ENCODE data around the gene MAD1L1.
A peak's percentile ranks its signal among the peaks of the same experiment; 100 is the strongest.

The MAD1L1 gene

DNA sequence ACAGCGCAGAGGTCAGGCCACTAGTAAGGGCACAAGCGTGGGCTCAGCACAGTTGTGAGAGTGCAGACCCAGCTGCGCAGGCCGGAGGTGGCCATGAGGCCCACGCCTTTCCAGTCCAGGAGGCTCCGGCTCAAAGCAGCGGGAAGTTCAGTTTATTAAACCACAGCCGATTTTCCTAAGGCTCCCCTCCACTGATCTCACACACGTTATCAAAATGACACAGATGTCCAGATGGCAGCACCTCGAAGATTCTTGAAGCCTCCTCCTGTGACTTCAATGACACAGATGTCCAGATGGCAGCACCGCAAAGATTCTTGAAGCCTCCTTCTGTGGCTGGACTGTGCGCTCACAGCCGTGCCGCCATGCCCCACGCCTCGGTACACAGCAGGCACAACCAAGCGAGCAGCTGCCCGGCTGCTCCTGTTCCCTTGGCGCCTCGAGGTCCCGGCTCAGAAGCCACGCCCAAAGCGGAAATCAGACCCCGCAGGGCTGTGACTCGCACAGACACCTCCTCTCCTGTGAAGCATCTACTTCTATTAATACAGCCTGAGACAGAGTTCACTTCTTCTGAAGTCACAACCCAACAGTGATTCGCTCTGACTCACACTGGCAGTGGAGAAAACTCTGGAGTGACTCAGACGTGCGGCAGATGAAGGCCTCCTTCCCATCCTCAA is 122.7 kb downstream of the MAD1L1 start:
- ChIA-PET CTCF (interaction anchor here (0.6 kb wide), 1 partner anchor 9 kb away, joined by 3 read pairs; no protein-coding TSS in a partner anchor), POLR2A (ENCODE audit: low non-redundant PET) (no interaction called here)
- peak; percentile 93 for DNase-seq (ENCODE audit: low spot score)
- TF ChIP-seq, protein P1, sequence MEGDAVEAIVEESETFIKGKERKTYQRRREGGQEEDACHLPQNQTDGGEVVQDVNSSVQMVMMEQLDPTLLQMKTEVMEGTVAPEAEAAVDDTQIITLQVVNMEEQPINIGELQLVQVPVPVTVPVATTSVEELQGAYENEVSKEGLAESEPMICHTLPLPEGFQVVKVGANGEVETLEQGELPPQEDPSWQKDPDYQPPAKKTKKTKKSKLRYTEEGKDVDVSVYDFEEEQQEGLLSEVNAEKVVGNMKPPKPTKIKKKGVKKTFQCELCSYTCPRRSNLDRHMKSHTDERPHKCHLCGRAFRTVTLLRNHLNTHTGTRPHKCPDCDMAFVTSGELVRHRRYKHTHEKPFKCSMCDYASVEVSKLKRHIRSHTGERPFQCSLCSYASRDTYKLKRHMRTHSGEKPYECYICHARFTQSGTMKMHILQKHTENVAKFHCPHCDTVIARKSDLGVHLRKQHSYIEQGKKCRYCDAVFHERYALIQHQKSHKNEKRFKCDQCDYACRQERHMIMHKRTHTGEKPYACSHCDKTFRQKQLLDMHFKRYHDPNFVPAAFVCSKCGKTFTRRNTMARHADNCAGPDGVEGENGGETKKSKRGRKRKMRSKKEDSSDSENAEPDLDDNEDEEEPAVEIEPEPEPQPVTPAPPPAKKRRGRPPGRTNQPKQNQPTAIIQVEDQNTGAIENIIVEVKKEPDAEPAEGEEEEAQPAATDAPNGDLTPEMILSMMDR (conservative IDR thresholded peaks at IDR 0.05; ENCODE audit: low read depth) = no peak
- H3K27ac ChIP-seq = peak overlapping the region; percentile 64

DNA sequence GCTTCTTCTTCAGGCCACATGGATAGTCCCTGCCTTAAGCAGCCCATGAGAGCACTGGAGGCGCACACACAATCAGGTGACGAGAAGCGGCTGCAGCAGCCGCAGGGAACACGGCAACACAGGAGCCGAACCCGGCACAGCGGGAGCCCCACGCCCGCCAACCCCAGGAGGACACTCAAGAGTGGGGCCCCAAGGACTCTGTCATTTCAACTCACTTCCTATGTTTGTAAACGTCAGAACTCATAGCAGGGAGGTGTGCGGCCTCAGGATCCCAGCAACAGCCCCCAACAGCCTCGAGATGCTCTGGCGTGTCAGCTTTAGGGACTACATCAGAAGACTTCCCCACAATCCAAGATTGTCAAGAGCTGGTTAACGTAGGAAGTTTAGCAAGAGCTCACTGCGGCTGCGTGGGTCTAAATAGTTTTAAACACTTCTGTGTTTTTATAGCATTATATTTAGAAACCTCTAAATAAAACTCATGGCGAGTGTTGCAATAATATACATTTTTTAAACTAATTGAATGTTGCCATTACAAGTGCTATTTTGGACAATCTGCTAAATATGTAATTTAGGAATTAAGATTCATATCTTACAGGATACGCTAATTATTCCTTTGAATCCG is 123.4 kb downstream of the MAD1L1 start:
- peak overlapping the region; percentile 64 for H3K27ac ChIP-seq
- CTCF ChIA-PET = no interaction called here
- TF ChIP-seq, protein P1 (conservative IDR thresholded peaks at IDR 0.05; ENCODE audit: low read depth) = no peak
- DNase-seq (ENCODE audit: low spot score) = no peak
- POLR2A ChIA-PET (ENCODE audit: low non-redundant PET) = no interaction called here

DNA sequence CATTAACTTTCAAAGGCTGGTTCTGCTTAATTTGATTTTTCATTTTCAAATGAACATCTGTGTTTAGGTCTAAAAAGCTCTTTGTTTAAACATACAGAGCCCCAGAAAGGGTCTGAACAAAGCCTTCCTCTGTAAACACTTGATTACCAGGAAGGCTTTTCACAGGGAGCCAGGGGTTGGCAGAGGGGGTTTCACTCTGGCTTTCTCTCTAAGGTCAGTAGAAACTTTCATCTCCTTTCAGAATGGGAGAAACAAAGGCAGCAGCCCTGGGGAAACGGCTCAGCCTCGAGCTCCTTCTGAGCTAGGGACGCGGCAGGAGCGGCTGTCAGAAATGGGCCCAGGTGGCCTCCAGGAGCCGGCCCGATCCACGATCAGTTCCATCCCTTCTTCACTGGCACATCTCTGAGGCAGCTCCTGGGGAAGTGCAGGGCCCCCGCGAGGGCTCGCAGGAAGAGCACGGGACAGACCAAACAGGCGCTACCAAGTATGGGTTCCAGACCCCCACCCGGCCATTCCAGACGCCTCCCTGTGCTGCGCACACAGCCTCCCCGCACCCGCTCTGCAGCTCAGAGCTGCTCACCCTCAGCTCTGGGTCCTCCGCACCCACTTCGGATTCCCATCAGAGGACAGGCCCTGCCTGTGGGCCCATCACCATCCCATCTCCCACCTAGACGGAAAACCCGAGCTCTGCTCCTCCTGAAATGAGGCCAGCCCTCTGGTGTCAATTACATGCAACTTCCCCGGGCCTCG is 124.1 kb downstream of the MAD1L1 start:
- CTCF ChIA-PET = no interaction called here
- TF ChIP-seq, protein P1 (conservative IDR thresholded peaks at IDR 0.05; ENCODE audit: low read depth) = no peak
- POLR2A ChIA-PET (ENCODE audit: low non-redundant PET) = no interaction called here
- H3K27ac ChIP-seq = peak overlapping the region; percentile 7; the same call in 1 of the 2 replicates
- DNase-seq (ENCODE audit: low spot score) = no peak

DNA sequence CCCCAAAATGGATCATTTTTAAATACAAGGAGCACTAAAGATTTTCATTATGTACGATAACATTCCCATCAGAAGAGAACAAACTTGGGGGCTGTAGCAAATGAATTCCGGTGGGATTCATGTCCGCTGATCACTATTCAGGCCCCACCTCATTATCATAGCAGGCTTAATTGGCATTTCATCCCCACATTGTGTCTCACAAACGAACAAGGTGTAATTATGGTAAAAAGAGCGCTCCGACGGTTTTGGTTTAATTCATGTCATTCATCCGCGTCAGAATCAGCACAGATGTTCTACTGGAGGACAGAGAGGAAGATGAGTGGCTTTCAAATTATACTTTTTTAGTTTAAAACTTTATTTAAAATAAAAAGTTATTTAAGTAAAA is 124.7 kb downstream of the MAD1L1 start:
- DNase-seq (ENCODE audit: low spot score) = no peak
- H3K27ac ChIP-seq = no peak overlapping the region
- CTCF ChIA-PET = interaction anchor here (0.8 kb wide), 1 partner anchor 67 kb away, joined by 4 read pairs; no protein-coding TSS in a partner anchor
- TF ChIP-seq, protein P1 (conservative IDR thresholded peaks at IDR 0.05; ENCODE audit: low read depth) = no peak
- POLR2A ChIA-PET (ENCODE audit: low non-redundant PET) = no interaction called here

DNA sequence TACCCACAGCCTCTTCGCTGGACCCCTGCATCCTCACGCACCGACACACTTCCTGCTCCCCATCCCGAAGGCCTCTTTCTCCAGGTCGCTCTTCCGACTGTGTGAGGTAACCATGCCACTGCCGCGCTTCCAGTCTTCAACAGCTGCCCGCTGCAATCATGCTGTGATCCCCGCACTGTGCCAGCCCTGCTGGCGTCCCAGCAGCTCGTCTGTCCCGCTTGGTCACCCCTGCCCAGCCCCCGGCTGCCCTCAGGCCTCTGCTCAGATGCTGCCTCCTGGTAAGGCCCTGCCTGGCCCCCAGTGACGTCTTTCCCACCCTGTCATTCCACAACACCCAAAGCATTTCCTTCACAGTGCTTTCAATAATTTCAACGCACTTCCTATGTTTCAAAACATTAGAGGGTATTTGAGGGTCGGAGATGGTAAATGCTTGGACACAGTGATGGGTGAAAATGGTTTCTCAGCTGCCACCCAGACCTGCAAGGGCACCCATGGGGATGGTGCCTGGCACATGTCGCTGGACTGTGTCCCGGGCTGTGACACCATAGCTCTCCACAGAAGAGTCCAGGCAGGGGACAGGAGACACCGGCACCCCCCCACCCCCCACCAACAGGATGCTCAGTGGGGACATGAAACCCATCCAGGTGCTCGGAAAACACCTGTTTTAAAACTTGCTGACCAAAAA is 125.2 kb downstream of the MAD1L1 start:
- CTCF ChIA-PET = interaction anchor here (0.8 kb wide), 1 partner anchor 66 kb away, joined by 4 read pairs; no protein-coding TSS in a partner anchor
- TF ChIP-seq, protein P1 (conservative IDR thresholded peaks at IDR 0.05; ENCODE audit: low read depth) = no peak
- H3K27ac ChIP-seq = peak overlapping the region; percentile 49
- POLR2A ChIA-PET (ENCODE audit: low non-redundant PET) = no interaction called here
- no peak for DNase-seq (ENCODE audit: low spot score)

DNA sequence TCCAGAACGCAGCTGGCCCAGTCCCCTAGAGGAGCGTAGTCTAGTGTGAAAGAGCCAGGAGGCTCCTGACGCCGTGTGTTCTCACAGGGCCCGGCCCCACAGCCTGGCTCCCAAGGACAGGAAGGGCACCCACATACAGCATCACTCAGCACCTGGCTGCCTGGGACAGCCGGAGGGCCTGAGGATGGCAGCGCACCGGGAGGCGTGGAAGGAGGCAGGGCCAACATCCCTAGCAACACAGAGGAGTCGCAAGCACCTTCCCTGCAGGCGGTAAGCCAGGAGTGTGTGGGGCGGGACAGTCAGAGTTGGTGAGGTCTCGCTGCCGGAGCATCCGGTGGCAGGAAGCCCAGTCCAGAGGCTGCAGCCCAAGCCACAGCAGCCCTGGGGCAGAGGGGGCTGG is 125.8 kb downstream of the MAD1L1 start:
- peak; percentile 95 for DNase-seq (ENCODE audit: low spot score)
- ChIA-PET CTCF (no interaction called here), POLR2A (ENCODE audit: low non-redundant PET) (no interaction called here)
- TF ChIP-seq, protein P1 (conservative IDR thresholded peaks at IDR 0.05; ENCODE audit: low read depth) = no peak
- peak overlapping the region; percentile 49 for H3K27ac ChIP-seq

Measured in RWPE1 (cell line).